GM12891 (cell line): ENCODE data around the gene SDHAF1.

Experiments used
- PAX5 ChIP-seq: IDR thresholded peaks from 2 replicates; pipeline ENCODE4 v1.6.1; 2011; ENCODE audit warnings: low read length, moderate library complexity, mild to moderate bottlenecking; ENCODE audit not compliant: insufficient read depth, severe bottlenecking
- POLR2A ChIP-seq: IDR thresholded peaks from 2 replicates; pipeline ENCODE4 v1.6.1; 2011; ENCODE audit warnings: low read depth, low read length, control low read depth
- POLR2AphosphoS5 ChIP-seq: IDR thresholded peaks from 2 replicates; pipeline ENCODE4 v1.6.1; 2011; ENCODE audit warnings: low read depth, low read length, control low read depth
- TAF1 ChIP-seq: IDR thresholded peaks from 2 replicates; pipeline ENCODE4 v1.6.1; 2011; ENCODE audit warnings: low read depth, low read length, control low read depth

DNA sequence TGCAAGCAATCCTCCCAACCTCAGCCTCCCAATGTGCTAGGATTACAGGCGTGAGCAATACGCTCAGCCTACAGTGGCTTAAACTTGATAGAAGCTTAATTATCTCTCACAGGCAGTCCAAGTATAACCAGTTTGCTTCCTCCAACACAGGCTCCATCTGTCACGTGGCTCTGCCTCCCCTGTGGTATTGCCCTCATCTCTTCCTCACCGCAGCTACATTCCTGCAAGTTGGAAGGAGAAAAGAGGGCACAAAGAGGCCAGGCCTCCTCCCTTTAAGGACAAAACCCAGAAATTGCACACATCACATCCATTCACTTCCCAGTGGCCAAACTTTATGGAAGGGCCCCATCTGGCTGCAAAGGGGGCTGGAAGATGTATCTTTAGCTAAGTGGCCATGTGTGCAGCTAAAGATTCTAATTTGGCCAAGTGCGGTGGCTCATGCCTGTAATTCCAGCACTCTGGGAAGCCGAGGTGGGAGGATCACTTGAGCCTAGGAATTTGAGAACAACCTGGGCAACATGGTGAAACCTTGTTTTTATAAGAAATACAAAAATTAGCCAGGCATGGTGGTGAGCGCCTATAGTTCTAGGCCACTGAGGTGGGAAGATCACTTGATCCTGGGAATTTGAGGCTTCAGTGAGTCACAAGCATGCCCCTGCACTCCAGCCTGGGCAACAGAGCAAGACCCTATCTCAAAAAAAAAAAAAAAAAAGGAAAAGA, 3.1 kb upstream of the SDHAF1 start:
- TF ChIP-seq PAX5: no peak
- TF ChIP-seq POLR2AphosphoS5: no peak
- TF ChIP-seq POLR2A: no peak
- TF ChIP-seq TAF1: no peak
